HL-60 (cell line): Measurements from ENCODE around the gene SPSB4.

Experiments used
- DNase-seq, 2 experiments: peaks; one replicate each; pipeline ENCODE4 v3.0.0-alpha.2; 2010 to 2020; ENCODE audit warnings: low read depth in 1 of 2, low spot score in 1 of 2
- H3K27ac ChIP-seq: fragments of 250-450 bp; sonication (Bioruptor Pico); replicated peaks from 2 replicates; pipeline ENCODE4 v1.5.1; 2020; ENCODE audit warnings: mild to moderate bottlenecking, moderate library complexity
- H3K27me3 ChIP-seq: fragments of 250-450 bp; sonication (Bioruptor Pico); 2 replicates; pipeline ENCODE4 v1.5.1; 2021; ENCODE audit warnings: mild to moderate bottlenecking, moderate library complexity; ENCODE audit not compliant: insufficient read depth, poor library complexity, severe bottlenecking
- H3K4me3 ChIP-seq: replicated peaks from 2 replicates; pipeline ENCODE4 v1.5.1; 2011; ENCODE audit warnings: mild to moderate bottlenecking, control low read depth, low read length; ENCODE audit not compliant: insufficient read depth
- CTCF ChIP-seq: IDR thresholded peaks from one replicate; pipeline ENCODE4 v1.5.1; 2011; ENCODE audit warnings: low read length, control low read depth, inconsistent platforms; ENCODE audit not compliant: insufficient read depth
- GABPA ChIP-seq: IDR thresholded peaks from 2 replicates; pipeline ENCODE4 v1.6.1; 2012; ENCODE audit warnings: low read depth
- POLR2AphosphoS5 ChIP-seq: IDR thresholded peaks from 2 replicates; pipeline ENCODE4 v1.6.1; 2012; ENCODE audit warnings: low read depth
- REST ChIP-seq: IDR thresholded peaks from 2 replicates; pipeline ENCODE4 v1.6.1; 2012; ENCODE audit warnings: low read depth; ENCODE audit not compliant: insufficient replicate concordance
- SPI1 ChIP-seq: IDR thresholded peaks from 2 replicates; pipeline ENCODE4 v1.6.1; 2012; ENCODE audit warnings: low read depth, mild to moderate bottlenecking, borderline replicate concordance

Gene SPSB4

GRCh38 chr3:141178026-141178425, 126.9 kb downstream of the SPSB4 start:
- Histone ChIP-seq H3K27ac (no peak overlapping the region), H3K4me3 (no peak overlapping the region), H3K27me3 (no peaks in the 10 kb centered on the region)
- TF ChIP-seq GABPA, result no peak
- TF ChIP-seq REST, result no peak
- no peak for TF ChIP-seq SPI1
- TF ChIP-seq CTCF, result no peak
- TF ChIP-seq POLR2AphosphoS5, result no peak
- no peak for DNase-seq

- no peak for DNase-seq
- no peak for TF ChIP-seq CTCF
- no peak for TF ChIP-seq REST
- TF ChIP-seq GABPA, result no peak
- TF ChIP-seq POLR2AphosphoS5, result no peak
- no peak for TF ChIP-seq SPI1
- Histone ChIP-seq H3K4me3 (no peak overlapping the region), H3K27me3 (no peaks in the 10 kb centered on the region), H3K27ac (no peak overlapping the region)
Observed at GRCh38 chr3:141178551-141178950, 127.4 kb downstream of the SPSB4 start.

GRCh38 chr3:141179983-141180382, 128.8 kb downstream of the SPSB4 start:
- H3K27ac ChIP-seq, result no peak overlapping the region
- no peak overlapping the region for H3K4me3 ChIP-seq
- no peaks in the 10 kb centered on the region for H3K27me3 ChIP-seq
- DNase-seq, result no peak
- TF ChIP-seq CTCF (no peak), GABPA (no peak), REST (no peak), POLR2AphosphoS5 (no peak), SPI1 (no peak)
